GM19193 (cell line): ENCODE results near the gene ORM2.
"Not testable (repeated sequence)": the region's sequence is repeated elsewhere in the genome, so short reads cannot be mapped to it uniquely, and the experiment has no call there.

Experiments used
- POLR2A ChIP-seq: IDR thresholded peaks from 4 replicates; pipeline ENCODE4 v1.6.1; 2011; ENCODE audit not compliant: insufficient read depth, insufficient read length; ENCODE audit errors: extremely low read depth

ORM2 gene

DNA sequence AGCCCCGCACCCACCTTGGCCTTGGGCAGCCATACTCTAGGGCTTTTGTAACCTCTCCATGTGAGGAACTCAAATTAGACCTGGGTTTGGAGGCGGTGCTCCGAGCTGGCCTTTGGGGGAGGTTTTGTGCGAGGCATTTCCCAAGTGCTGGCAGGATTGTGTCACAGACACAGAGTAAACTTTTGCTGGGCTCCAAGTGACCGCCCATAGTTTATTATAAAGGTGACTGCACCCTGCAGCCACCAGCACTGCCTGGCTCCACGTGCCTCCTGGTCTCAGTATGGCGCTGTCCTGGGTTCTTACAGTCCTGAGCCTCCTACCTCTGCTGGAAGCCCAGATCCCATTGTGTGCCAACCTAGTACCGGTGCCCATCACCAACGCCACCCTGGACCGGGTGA lies at the start of gene ORM2:
TSS of gene ORM2 (plus strand) at position 245 of the 398 bp plus-strand sequence. CDS start at position 281, 36 bp downstream.
- TF ChIP-seq POLR2A: not testable (repeated sequence)

DNA sequence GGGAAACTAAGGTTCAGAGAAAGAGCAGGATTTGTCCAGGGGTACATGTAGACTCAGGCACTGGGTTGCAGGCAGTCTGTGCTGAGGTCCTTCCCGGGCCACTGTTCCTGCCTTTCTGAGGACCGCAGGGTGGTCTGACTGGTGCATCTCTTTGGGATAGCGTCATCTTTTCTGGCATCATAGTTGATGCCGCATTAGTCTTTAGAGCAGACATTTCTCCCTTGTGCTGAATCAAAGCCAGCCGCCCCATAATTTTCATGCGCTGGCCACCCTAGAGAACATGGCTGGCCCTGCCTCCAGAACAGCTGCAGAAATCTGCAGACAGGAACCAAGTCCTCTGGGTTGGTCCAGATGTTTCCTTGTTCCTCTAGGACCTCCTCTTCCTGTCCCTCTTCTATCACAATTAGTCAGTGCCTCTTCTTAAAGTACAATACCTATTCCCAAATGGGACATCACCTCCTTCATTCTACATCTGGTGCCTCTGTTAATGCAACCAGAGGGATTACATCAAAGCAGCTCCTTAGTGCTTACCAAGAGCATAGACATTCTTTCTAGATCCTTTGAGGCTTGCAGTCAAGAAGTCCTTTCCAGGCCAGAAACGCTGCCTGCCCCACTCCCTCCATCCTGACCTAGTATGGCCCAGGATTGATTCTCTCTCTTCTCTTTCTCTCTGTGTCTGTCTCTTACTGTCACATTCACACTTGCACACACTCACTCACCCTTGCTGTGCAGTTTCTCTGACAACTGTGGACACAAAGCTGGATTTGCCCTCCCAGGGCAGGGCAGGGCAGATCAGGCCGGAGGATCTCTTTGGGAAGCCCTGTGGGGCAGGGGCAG lies 48.8 kb upstream of the ORM2 start:
- no peak for TF ChIP-seq POLR2A

DNA sequence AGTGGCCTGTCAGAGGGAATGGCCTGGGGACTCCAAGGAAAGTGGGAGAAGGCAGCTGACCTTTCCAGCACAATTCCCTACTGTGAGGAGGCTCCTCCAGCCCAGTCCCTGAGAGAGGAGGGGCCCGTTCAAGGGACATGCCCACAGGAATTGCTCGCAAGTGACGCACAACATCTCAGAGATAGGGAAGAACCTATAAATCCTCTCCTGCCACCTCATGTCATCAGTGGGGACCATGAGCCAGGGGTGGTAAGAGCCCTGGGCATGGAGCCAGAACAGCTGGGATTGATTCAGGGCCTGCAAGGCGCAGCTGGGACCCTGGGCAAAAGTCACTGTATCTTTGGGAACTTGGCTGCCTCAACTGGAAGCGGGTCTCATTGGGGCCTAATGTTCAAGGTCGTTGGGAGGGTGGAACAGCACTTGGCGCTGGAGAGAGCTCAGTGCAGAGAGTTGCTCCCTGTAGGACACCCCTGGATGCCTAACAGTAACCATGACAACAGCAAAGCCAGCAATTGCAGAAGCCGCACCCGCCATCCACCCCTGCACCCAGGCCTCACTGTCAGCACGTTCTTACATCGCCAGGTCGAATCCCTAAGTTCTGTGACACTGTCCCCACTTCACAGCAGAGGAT lies 48.1 kb upstream of the ORM2 start:
- no peak for TF ChIP-seq POLR2A

DNA sequence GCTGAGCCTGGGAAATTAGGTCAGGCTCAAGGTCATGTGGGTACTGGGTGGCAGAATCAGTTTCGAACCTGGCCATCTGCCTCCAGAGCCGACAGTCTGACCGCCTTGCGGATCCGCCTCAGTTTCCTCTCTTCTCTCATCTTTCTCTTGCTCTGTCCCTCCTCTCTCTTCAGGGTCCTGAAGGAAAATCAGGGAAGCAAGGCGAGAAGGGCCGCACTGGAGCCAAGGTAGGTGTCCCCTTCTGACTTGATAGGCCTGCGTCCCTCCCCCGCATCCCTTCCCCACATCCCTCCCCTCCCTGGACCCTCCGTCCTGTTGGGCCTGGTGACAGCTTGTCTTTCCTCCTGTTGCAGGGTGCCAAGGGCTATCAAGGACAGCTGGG lies 47.6 kb upstream of the ORM2 start:
- no peak for TF ChIP-seq POLR2A

DNA sequence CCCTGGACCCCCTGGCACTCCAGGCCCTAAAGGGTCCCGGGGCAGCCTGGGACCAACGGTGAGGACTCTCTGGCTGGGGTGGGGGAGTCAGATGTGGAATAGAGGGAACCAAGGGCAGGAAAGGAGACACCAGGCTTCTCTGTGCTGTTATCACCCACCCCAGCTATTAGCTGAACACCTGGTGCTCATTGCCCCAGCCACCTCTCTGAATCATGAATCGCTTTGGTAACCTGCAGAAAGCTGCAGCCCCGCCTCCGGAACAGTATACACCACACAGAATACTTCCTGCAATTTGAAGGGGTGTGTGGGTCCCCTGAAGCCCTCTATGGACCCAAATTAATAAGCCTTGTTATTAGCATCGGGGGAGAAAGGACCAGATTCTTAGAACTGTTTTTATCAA lies 47.2 kb upstream of the ORM2 start:
- TF ChIP-seq POLR2A: no peak

DNA sequence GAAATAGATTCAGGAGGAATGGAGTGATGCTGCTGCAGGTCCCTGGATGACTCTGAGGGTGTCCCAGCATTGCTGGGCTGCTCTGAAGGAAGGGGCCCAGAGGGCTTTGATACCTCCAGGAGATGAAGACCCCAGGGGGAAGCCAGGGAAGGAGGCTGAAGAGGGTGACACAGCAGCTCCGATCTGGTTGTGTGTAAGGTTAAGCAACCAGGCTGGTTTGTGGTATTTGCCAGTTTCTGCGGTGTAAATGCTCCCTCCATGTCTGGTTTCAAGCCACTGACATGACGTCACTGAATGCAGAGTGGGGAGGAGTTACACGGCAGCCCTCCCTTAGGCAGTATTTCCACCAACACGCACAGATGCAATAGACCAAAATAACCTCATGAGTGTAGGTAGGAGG lies 46.7 kb upstream of the ORM2 start:
- no peak for TF ChIP-seq POLR2A

DNA sequence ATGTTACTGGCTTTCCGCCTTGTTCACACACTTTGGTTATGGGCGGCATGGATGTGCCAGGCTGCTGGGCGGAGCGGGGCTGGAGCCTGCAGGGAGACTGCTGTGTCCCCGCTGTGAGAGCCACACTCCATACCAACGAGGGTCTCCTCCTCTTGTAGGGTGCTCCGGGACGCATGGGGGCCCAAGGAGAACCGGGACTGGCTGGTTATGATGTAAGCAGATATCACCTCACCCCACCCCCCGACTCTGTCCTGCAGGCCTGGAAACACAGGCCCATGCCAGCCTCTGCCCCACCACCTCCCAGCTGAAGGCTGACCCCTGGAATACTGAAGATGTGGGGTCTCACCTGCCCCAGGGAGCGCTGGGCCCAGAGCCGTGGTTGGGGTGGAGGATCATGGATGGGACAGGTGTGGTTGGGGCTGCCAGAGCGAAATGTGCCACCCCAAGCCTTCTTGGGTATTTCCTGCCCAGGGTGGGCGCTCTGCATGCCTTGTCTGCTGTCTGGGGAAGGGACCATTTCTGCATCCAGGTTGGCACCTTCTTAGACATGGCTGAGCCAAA lies 46.0 kb upstream of the ORM2 start:
- TF ChIP-seq POLR2A: no peak

DNA sequence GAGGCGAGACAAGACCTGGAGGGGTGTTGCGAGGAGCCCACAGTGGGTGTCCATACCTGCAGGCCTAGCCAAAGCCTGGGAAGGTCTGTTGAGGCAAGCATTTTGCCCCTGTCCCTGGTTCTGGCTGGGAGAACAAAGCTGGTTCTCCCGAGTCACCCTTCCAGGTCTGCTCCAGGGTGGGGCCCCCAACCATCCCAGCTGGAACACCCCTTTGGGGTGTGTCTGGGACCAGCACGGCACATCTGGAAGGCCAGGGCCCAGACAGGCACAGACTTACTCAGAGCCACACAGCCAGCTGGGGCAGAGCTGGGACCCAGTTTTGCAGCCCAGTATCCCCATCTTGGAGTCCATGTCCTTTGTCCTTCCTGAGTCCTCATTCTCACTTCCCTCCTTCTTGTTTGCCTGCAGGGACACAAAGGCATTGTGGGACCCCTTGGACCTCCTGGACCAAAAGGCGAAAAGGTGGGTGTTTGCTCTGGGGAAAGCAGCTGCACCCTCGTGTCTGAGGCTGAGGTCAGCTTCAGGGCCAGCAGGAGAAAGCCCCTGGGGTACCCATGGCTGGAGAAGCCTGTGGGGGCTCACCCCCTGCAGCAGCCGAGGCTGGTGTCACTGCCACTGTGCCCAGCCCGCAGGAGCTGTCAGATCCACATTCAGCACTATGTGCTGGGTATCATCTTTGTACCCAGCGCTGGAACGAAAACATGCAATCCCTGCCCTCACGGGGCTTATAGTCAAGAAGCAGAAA lies 45.2 kb upstream of the ORM2 start:
- TF ChIP-seq POLR2A: no peak

DNA sequence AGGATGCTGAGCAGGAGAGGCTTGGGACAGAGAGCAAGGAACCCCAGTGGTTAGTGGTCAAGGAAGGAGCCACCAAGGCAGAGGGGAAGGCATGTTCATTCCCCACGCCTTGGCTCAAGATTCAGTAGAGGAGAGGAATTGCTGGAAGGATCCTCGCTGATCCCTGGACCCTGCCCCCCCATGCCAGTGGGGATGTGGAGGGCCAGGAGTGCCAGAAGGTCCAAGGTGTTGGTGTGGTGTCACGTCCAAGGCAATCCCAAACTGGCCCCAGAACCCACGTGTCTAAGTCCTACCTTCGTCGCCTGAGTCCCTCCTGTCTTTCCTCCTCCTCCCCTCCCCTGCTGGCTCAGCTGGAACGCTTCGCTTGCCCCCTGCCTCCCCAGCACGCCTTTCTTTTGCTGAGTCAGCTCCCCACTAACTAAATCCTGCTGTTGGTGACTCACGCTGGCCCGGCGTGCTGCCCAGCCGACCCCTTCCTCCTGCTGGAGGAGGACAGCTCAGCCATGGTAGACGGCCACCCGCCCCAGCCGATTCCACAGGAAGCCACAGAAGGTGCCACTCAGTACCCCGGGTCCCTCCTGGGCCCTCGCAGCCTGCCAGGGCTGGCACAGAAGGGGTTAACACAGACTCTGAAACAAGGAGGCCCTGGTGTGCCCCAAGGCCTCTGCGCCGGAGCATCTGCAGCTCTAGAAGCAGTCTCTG lies 44.4 kb upstream of the ORM2 start:
- no peak for TF ChIP-seq POLR2A

DNA sequence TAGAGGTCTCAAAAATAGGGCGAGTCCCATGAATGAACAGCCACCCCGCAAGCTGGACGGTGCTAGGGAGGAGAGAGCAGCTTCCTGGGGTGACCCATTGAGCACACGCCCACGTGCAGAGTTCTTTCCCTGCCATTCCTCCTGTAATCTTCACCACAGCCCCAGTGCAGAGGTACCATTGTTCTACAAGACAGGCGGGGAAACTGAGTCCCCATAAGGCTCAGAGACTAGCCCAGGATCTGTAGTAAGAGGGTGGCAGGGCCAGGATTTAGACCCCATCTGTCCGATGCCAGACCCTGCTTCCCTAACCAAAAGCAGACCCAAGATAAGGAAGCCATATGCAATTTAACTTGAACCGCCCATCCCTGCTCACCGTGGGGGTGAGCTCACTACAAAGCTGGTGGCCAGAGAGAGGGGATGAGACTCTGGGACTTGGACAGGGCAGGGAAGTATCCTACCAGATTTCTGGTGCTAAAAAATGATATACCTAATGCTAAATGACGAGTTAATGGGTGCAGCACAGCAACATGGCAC lies 43.5 kb upstream of the ORM2 start:
- TF ChIP-seq POLR2A: no peak

DNA sequence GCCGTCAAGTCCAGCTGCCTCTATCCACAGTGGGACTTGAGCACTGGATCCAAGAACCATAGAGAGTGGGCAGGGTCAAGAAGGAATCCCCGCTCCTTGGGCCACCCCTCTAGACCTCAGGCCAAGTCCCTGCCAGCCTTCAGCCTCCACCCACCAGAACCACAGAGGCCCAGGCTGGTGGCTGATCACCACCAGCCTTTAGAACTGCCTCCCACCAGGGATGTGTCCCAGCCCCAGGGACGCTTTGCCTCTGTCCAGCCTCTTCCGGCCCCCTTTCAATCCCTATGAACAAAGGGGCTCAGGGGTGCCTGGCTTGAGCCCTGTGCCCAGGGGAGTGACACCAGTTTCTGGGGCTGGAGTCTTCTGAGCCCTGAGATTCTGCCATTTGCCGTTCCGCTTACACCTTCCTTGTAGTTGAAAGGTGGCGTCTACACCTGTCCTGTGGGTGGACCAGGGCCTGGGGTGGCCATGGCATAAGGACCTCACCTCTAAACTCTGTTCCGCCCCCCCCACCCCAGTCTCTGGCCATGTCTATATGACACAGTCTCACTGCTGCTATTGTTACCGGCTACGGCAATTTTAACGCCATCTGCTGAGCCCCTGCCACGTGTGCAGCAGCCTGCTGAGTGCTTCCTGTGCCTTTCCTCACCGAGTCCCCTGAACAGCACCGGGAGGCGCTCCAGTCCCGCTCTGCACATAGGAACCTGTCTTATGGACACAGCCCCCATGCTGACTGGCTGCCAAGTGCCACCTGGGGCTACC lies 42.5 kb upstream of the ORM2 start:
- no peak for TF ChIP-seq POLR2A

DNA sequence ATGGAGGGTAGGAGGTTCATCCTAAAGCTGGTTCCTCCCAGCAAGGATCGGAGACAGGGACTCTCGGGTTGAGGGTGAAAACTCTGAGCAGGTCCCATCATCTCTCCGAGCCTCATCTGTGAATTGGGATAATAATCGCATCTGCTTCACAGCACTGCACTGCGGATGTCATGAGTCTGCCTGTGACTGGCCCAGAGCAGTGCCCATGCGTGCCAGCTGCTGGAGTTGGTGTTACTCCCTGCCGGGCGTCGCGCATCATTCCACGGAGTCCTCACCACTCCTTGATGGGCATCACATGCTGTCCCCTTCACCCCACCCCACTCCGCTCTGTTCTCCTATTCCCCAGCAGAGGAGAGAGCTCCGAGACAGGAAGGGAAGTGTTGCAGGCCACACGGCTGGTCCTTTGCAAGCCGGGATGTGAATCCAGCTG lies 41.9 kb upstream of the ORM2 start:
- no peak for TF ChIP-seq POLR2A

DNA sequence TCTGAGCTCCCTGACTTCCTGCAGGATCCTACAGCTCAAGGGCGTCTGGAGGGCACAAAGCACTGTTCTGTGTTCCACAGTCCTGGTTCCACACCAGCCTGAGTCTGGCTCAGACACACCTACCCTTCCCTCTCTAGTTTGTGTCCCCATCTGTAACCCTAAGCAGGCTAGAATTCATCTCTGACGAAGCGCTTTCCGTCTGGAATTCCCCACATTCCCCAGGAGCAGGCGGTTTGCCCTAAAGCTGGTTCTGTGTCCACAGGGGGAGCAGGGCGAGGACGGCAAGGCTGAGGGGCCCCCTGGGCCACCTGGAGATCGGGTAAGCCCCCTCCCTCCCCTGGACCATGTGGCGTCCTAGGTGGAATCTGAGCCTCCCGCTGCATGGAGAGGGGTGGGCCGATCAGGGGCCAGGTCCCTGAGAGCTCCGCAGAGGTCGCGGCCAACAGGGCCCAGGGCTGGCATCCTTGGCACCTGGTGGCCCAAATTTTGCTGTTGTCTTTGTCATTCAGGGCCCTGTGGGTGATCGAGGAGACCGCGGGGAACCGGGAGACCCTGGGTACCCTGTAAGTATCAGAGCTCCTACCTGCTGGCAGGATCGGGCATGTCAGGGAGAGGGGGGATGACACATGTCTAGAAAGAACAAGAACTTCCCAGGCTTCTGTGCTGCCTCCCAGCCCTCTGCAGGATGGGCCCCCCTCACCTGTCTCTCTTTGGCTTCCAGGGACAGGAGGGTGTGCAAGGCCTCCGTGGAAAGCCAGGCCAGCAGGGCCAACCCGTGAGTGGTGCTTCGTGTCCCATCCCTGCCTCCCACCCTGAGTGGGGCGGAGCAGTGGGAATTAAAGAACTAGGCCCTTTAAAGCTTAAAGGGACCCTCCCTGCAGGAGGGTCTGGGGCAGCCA lies 41.2 kb upstream of the ORM2 start:
- no peak for TF ChIP-seq POLR2A
